Measurements from ENCODE around the gene ATXN1.
A peak's percentile ranks its signal among the peaks of the same experiment; 100 is the strongest.

Gene ATXN1

DNA sequence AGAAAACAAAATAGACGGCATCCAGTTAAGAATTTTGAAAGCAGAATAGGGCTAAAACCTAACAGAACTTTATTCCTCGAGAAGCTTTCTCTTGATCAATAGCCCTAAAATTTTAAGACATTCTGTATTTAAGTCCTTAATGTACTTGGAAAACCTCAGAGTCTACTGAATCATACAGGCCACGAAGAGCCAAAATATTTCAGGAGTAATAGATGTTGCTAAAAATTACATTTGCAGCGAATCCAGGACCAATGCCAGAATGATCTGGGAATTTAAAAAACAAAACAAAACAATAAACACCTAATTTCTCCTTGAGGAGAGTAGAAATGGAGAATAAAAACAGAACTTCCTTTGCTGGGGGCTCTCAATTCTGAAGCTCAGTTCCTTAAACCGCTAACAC, 23.3 kb downstream of the ATXN1 start:
- no peaks in the 10 kb centered on the region for H3K27me3 ChIP-seq
- no peak overlapping the region for H3K27ac ChIP-seq
- no peak for TF ChIP-seq Cebpa-rat (IDR thresholded peaks at IDR 0.05)
- H3K36me3 ChIP-seq = peaks cover 4% of the 10 kb centered on the region; the same call in 1 of the 2 replicates
- peaks cover 22% of the 10 kb centered on the region for H3K4me1 ChIP-seq
- no peaks in the 10 kb centered on the region for H3K9me3 ChIP-seq
- H3K4me3 ChIP-seq = no peak overlapping the region
- H4K20me1 ChIP-seq = peaks cover 12% of the 10 kb centered on the region; the same call in 1 of the 2 replicates
- no peak overlapping the region for H3K4me2 ChIP-seq
- no peak overlapping the region for H3K9ac ChIP-seq

DNA sequence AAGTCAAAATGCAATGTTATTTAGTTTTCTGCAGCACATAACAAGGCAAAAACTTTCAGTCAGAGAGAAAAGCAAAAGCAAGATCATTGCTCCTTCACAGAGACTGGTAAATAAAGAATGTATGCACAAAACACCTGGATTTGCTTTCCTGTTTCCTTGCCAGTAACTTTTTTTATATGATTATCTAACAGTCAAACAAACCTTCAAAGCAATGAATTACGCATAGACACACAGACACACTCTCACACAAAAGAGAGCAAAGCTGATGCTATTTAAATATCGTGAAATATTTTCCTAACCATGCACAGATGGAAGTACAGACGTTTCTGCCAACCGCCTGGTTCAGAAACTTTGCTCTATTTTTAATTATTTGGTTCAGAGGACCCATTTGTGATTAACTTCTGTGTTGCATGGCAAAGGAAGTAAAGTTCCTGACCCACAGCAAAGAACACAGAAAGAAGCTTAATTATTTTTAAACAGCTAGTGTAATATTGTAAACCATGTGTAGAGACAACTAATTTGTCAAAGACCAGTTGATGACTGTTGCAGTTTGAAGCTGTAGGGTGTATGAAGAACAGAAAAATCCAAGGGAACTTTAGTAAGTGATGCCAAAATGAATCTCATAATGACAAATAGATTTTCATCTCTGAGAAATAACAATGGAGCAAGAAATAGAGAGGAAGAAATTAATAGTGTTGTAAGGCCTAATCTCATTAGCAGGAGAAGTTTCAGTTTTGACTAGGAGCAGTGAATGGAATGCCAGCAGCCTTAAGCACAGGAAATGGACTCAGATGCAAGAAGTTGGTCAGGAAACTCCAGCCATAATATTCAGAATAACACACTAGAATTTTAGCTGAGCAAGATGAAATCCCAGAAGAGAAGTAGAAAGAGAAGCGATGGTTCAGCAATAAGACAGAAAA, 24.1 kb downstream of the ATXN1 start:
- Histone ChIP-seq H3K9ac (no peak overlapping the region; the same call in 1 of the 2 replicates), H3K36me3 (peaks cover 4% of the 10 kb centered on the region; the same call in 1 of the 2 replicates), H3K9me3 (no peaks in the 10 kb centered on the region), H3K27ac (no peak overlapping the region), H3K4me1 (peaks cover 21% of the 10 kb centered on the region), H3K27me3 (no peaks in the 10 kb centered on the region), H3K4me3 (no peak overlapping the region), H4K20me1 (peaks cover 5% of the 10 kb centered on the region; the same call in 1 of the 2 replicates), H3K4me2 (peak overlapping the region; percentile 56)
- TF ChIP-seq Cebpa-rat (IDR thresholded peaks at IDR 0.05) = no peak

DNA sequence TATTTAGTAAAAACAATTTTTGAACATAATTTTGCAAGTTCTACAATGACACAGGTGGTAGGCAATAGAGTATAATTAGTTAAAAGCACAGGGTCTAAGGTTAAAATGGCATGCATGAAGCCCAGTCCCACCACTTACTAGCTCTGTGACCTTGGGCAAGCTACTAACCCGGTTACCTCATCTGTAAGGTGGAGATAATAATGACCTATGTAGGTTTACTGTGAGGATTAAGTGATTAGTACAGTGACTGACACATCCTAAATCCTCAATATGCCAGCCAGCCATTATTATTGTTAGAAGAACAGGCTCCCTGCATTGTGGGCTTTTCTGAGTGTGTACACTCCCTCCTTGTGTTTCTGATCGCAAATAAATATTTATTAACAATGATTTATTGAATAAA, 26.2 kb downstream of the ATXN1 start:
- no peak overlapping the region for H3K27ac ChIP-seq
- H3K4me2 ChIP-seq = no peak overlapping the region
- H3K9me3 ChIP-seq = no peaks in the 10 kb centered on the region
- no peaks in the 10 kb centered on the region for H4K20me1 ChIP-seq
- H3K4me1 ChIP-seq = peaks cover 37% of the 10 kb centered on the region
- no peak overlapping the region for H3K9ac ChIP-seq
- no peaks in the 10 kb centered on the region for H3K27me3 ChIP-seq
- TF ChIP-seq Cebpa-rat (IDR thresholded peaks at IDR 0.05) = no peak
- H3K4me3 ChIP-seq = no peak overlapping the region
- H3K36me3 ChIP-seq = peaks cover 4% of the 10 kb centered on the region; the same call in 1 of the 2 replicates

DNA sequence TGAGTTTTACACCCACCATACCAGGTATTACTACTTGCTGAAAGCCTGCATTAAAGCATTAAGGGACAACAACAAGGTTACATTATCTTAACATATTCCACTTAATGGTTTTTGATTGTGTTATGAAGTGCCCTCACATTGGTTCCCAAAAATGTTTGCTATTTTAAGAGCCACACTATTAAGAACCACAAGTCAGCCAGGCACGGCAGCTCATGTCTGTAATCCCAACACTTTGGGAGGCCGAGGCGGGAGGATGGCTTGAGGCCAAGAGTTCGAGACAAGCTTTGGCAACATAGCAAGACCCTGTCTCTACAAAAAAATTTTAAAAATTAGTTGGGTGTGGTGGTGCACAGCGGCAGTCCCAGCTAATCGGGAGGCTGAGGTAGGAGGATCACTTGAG, 28.2 kb downstream of the ATXN1 start:
- H3K4me3 ChIP-seq = no peak overlapping the region
- H3K9ac ChIP-seq = no peak overlapping the region
- no peaks in the 10 kb centered on the region for H3K36me3 ChIP-seq
- H3K9me3 ChIP-seq = no peaks in the 10 kb centered on the region
- no peak overlapping the region for H3K27ac ChIP-seq
- no peaks in the 10 kb centered on the region for H3K27me3 ChIP-seq
- H3K4me2 ChIP-seq = no peak overlapping the region
- no peak for TF ChIP-seq Cebpa-rat (IDR thresholded peaks at IDR 0.05)
- peaks cover 37% of the 10 kb centered on the region for H3K4me1 ChIP-seq
- H4K20me1 ChIP-seq = no peaks in the 10 kb centered on the region

DNA sequence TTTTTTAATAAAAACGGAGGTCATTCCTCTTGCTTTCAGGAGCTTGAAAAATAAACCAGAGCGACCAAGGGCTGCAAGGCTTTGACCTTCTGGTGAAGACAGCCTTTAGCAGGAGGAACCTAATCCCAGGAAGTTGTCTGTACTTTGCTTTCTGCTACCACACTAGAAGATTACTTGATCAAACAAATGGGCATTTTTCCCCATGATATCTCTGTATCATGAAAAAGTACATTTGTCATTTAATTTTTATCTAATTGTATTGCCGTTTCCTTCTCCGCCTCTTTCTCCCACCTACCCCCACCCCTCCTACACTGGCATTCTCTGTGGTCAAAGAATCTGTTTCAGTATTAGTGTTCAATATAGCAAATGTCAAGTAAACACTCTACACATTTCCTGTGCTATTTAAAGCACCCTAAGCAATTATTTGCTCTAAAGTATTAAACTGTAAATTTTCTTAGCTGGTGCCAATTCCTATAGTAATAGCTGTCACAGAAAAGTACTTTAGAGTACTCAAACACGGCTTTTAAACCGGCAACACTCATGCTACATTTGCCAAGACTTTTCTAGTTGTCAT, 29.7 kb downstream of the ATXN1 start:
- Histone ChIP-seq H3K36me3 (no peaks in the 10 kb centered on the region), H3K9ac (no peak overlapping the region), H3K9me3 (no peaks in the 10 kb centered on the region), H3K4me2 (peak overlapping the region; percentile 62), H3K4me3 (no peak overlapping the region), H3K27ac (no peak overlapping the region), H4K20me1 (no peaks in the 10 kb centered on the region), H3K4me1 (peaks cover 24% of the 10 kb centered on the region), H3K27me3 (no peaks in the 10 kb centered on the region)
- TF ChIP-seq Cebpa-rat (IDR thresholded peaks at IDR 0.05) = no peak

DNA sequence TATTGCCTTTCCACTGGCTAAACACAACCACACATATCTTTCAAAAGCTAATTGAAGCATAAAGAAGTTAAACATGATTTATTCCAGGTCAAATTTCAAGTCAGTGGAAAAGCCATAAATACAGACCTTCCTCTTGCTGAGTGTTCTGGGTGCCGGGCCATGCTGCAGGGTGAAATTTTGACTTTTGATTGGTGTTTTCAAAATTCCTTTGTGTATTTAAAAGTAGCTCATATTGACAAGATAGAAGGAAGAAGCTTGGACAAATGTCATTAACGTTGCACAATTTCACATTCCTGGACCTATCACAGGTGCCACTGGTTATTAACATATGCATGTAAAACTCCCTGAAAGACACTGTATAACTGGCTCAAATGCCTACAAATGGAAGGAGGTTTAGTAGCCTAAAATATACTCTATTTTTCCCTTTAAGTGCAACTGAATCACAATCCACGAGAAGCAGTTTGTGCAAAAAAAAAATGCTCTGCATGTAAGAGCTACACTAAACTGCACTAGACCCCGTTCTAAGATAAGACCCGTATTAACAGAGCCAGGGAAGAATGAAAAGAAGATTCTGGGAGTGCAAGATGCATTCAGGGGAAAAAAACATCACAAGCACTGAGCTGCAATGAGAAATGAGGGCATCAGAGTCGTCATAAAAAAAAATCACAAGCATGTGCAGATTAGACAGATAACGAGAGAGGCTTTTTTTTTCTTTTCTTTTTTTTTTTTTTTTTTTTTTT, 30.4 kb downstream of the ATXN1 start:
- Histone ChIP-seq H3K4me3 (no peak overlapping the region), H4K20me1 (no peaks in the 10 kb centered on the region), H3K36me3 (no peaks in the 10 kb centered on the region), H3K27me3 (no peaks in the 10 kb centered on the region), H3K9ac (no peak overlapping the region), H3K9me3 (no peaks in the 10 kb centered on the region), H3K4me1 (peaks cover 19% of the 10 kb centered on the region), H3K27ac (no peak overlapping the region), H3K4me2 (peak overlapping the region; percentile 62)
- no peak for TF ChIP-seq Cebpa-rat (IDR thresholded peaks at IDR 0.05)

DNA sequence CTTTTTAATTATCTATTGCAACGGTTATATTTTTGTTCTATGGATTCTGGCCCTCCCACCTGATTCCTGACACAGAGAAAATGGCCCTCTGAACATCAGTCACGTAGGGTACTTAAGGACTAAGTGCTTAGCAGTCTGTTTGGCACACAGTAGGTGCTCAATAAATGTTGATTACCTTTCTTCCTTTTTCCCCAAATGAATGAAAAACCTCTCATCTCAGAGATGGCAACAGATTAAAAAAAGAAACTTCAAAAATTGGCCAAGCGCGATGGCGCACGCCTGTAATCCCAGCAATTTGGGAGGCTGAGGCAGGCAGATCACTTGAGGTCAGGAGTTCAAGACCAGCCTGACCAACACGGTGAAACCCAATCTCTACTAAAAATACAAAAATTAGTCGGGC, 31.5 kb downstream of the ATXN1 start:
- no peak overlapping the region for H3K27ac ChIP-seq
- no peak overlapping the region for H3K9ac ChIP-seq
- no peak overlapping the region for H3K4me2 ChIP-seq
- no peaks in the 10 kb centered on the region for H3K9me3 ChIP-seq
- H3K27me3 ChIP-seq = no peaks in the 10 kb centered on the region
- no peaks in the 10 kb centered on the region for H3K36me3 ChIP-seq
- H4K20me1 ChIP-seq = no peaks in the 10 kb centered on the region
- H3K4me1 ChIP-seq = peaks cover 19% of the 10 kb centered on the region
- no peak for TF ChIP-seq Cebpa-rat (IDR thresholded peaks at IDR 0.05)
- H3K4me3 ChIP-seq = no peak overlapping the region

DNA sequence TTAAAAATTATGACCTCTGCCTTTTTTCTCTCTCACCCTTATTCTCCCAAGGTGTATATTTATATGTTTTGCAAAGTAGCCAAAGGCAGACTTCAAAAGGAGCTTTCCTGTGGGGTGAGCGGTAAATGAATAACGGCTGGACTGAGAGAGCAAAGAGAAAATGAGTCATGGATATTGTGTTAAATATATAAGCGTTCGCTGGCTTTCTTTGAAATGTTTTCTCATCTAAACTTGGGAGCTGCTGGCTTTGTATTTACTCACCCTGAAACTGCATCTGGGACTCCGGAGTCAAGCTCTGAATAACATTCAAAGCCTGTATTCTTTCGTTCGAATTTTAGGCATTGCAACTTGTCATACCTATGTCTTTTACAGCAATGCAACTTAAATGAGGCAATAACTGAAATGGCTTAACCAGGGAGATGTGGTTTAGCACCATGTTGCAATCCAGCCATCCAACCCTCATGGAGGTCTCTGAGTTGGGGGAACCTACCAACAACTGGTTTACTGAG, 32.0 kb downstream of the ATXN1 start:
- no peak for TF ChIP-seq Cebpa-rat (IDR thresholded peaks at IDR 0.05)
- Histone ChIP-seq H3K9me3 (no peaks in the 10 kb centered on the region), H4K20me1 (no peaks in the 10 kb centered on the region), H3K4me1 (peaks cover 19% of the 10 kb centered on the region), H3K27ac (no peak overlapping the region), H3K36me3 (no peaks in the 10 kb centered on the region), H3K4me2 (no peak overlapping the region), H3K4me3 (no peak overlapping the region), H3K27me3 (no peaks in the 10 kb centered on the region), H3K9ac (no peak overlapping the region)

DNA sequence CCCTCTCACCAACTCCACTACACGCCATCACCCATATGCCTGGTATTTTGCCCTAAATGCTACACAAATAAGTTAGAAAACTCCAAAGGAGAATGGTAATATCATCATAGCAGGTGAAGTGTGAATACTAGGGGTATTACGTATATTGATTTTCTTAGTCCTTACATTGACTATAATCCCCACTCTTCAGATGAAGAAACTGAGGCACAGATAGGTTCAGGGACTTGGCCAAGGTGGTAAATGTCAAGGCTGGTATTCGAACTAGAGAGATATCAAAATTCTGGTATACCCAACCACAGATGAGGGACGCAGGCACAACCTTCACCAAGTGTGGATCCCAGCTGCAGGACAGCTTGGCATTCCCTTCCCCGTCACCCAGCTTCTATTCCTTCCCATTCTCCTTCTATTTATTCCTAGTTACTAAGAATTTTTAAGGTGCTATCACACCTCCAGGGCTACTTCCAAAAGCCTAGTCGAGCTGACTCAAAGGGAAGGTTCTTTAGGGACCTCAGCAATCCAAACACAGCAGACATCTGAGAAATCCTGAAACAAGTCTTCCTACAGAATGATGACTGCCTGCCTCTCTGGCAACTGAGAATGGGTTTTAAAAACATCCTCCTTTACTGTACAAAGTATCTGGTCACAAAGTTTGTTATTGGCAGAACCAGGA, 32.6 kb downstream of the ATXN1 start:
- Histone ChIP-seq H3K4me3 (no peak overlapping the region), H3K27ac (no peak overlapping the region), H3K9ac (no peak overlapping the region), H3K4me2 (no peak overlapping the region), H3K27me3 (no peaks in the 10 kb centered on the region), H3K36me3 (no peaks in the 10 kb centered on the region), H3K9me3 (no peaks in the 10 kb centered on the region), H3K4me1 (peaks cover 19% of the 10 kb centered on the region), H4K20me1 (no peaks in the 10 kb centered on the region)
- TF ChIP-seq Cebpa-rat (IDR thresholded peaks at IDR 0.05) = no peak

Data from BLaER1 (cell line).